H54 (cell line): ENCODE results near the gene SLC24A1.

Source experiments
- DNase-seq: peaks from one replicate; pipeline ENCODE4 v3.0.0; 2011; ENCODE audit warnings: low spot score, mixed read lengths; ENCODE audit not compliant: insufficient read length
- FAIRE-seq: peaks from 3 replicates; lab custom pipeline; 2011; peaks lifted over from hg19 to GRCh38; lab: Jason Lieb, UNC
- POLR2A ChIP-seq: IDR thresholded peaks from 2 replicates; pipeline ENCODE4 v1.6.1; 2011; ENCODE audit warnings: low read depth, mild to moderate bottlenecking, low read length

SLC24A1 gene

DNA sequence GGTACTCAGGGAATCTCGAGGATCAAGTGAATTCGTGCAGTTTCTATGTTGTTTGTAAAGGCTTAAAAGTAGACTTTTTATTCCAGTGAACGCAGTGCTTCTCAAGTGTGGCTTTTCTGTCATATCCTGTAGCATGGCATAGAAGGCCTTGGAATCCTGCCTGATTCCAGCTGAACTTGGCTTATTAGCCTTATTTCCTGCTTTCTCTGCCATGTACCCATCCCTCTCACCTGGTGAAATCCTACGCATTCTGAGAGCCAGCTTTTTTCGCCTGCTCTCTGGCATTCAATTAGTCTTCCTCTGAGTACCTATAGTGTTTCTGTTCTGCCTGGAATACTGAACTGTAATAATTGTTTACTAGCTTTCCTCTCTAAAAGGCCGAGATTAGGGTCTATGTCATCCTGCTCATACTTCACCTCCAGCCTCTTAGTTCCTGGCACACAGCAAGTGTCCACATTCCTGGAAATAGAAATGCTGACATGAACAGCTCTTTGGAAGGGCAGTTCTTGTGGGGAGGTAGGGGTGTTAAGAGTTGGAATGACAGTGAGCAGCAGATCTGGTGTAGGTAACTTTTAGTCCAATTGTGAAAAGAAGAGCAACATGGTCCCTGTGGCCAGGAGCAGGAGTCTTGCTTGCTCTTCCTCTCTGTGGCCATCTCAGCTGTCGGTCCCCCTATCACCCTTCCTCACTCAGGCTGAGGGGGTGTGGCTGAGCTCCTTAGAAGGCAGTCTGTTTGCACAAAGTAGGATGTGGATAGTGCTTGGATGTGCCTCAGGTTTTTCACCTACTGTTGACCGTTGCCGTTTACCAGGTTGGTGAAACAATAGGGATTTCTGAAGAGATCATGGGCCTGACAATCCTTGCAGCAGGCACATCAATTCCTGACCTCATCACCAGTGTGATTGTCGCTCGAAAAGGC, 30.4 kb downstream of the SLC24A1 start:
- no peak for TF ChIP-seq POLR2A
- FAIRE-seq (no peak), DNase-seq (no peak)

GRCh38 chr15:65653341-65653740, 31.6 kb downstream of the SLC24A1 start:
- no peak for TF ChIP-seq POLR2A
- DNase-seq = no peak
- FAIRE-seq = no peak

GRCh38 chr15:65653801-65654521, 32.2 kb downstream of the SLC24A1 start:
- FAIRE-seq (no peak), DNase-seq (no peak)
- no peak for TF ChIP-seq POLR2A

- peak; percentile 55 for FAIRE-seq
- TF ChIP-seq POLR2A = no peak
- DNase-seq = no peak
Measured at GRCh38 chr15:65655026-65655425, 33.3 kb downstream of the SLC24A1 start.

- no peak for FAIRE-seq
- no peak for TF ChIP-seq POLR2A
- DNase-seq = no peak
Measured at GRCh38 chr15:65655457-65655856, 33.7 kb downstream of the SLC24A1 start.

- FAIRE-seq (no peak), DNase-seq (no peak)
- no peak for TF ChIP-seq POLR2A
Measured at GRCh38 chr15:65659502-65660052, 37.8 kb downstream of the SLC24A1 start.

- DNase-seq = no peak
- no peak for FAIRE-seq
Measured at GRCh38 chr15:65660927-65661326, 39.2 kb downstream of the SLC24A1 start.

GRCh38 chr15:65663521-65663920, 41.8 kb downstream of the SLC24A1 start:
- no peak for TF ChIP-seq POLR2A
- FAIRE-seq = no peak
- DNase-seq = no peak

More at GRCh38 chr15:65660927-65661326, 39.2 kb downstream of the SLC24A1 start:
- TF ChIP-seq POLR2A = no peak

- FAIRE-seq = no peak
- no peak for DNase-seq
- no peak for TF ChIP-seq POLR2A
Measured at GRCh38 chr15:65666257-65666656, 44.5 kb downstream of the SLC24A1 start.

GRCh38 chr15:65675551-65675950, 53.8 kb downstream of the SLC24A1 start:
- DNase-seq (no peak), FAIRE-seq (no peak)
- TF ChIP-seq POLR2A = no peak

DNA sequence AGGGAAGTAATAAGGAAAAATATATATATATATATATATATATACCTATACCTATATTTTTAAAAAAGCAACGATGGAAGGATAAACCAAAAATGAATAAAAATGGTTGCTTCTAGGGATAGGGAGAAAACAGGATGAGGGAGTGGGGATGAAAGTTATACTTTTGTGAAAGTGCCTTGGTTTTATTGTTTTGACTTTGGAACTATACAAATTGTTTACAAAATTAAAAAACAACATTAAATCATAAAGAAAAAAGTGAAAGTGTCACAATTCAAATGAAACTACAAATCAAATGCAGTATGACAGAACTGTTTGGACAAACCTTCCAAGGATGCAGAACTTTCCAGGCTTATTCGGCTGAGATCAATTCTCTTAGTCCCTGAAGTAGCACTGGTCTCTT, 54.4 kb downstream of the SLC24A1 start:
- DNase-seq (no peak), FAIRE-seq (no peak)
- no peak for TF ChIP-seq POLR2A

DNA sequence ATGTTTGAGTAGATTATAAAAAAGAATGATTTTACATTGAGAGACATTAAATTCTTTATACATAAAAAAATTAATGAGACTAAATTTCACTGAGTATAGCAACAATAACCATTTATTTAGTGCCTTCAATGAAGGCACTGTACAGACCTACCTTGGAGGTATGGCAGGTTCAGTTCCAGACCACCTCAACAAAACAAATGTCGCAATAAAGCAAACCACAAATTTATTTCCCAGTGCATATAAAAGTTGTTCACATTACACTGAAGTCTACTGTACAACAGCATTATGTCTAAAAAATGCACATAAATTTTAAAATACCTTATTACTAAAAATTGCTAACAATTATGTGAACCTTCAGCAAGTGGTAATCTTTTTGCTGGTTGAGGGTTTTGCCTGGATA, 58.8 kb downstream of the SLC24A1 start:
- DNase-seq (no peak), FAIRE-seq (no peak)
- TF ChIP-seq POLR2A = no peak

DNA sequence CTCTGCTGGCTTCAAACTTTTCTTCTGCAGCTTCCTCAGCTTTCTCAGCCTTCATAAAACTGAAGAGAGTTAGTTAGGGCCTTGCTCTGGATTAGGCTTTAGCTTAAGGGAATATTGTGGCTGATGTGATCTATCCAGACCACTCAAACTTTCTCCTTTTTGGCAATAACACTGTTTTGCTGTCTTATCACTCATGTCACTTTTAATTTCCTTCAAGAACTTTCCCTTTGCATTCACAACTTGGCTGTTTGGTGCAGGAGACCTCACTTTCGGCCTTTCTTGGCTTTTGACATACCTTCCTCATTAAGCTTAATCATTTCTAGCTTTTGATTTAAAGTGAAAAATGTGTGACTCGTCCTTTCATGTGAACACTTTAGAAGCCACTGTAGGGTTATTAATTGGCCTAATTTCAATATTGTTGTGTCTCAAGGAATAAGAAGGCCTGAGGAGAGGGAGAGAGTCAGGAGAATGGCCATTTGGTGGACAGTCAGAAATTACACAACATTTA, 60.7 kb downstream of the SLC24A1 start:
- no peak for TF ChIP-seq POLR2A
- DNase-seq (no peak), FAIRE-seq (no peak)

DNA sequence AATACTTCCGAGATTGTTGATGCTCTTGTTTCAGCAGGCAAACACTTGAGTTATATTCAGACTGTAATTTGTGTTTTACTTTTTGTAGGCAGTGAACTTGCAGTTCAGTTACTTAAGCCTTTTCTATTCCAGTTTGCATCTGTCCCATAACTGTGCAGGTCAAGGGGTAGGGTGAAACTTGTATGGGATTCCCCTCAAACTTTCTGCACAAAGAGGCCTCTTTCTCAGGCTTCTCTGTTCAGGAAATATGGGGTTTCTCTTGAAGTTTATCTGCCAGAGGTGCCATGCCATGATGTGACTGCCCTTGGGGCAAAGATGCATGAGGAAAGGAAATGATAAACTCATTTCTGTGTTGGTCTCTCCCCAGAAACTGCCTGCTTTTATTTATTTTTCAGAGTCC, 66.7 kb downstream of the SLC24A1 start:
- FAIRE-seq = no peak
- DNase-seq = no peak
- no peak for TF ChIP-seq POLR2A
